GM12874 (cell line): ENCODE data around the gene POLA2.
A peak's percentile ranks its signal among the peaks of the same experiment; 100 is the strongest.

Experiments used
- TF ChIP-seq, protein P1 (sequence below): IDR thresholded peaks from 2 replicates; pipeline ENCODE4 v1.5.1; 2011; ENCODE audit warnings: low read depth, mild to moderate bottlenecking, control low read depth, low read length, moderate library complexity; ENCODE audit not compliant: insufficient read depth

Gene POLA2

DNA sequence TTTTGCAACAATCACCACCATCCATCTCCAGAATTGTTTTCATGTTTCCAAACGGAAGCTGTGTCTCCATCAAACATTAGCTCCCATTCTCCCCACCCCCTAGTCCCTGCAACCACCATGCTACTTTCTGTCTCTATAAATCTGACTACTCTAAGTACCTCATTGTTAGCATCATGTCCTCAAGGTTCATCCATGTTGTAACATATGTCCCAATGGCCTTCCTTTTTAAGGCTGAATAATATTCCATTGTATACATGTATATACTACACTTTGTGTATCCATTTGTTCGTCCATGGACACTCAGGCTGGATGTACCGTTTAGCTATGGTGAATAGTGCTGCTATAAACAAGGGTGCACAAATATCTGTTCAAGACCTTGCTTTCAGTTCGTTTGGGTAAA, 63.7 kb downstream of the POLA2 start:
- TF ChIP-seq, protein P1, sequence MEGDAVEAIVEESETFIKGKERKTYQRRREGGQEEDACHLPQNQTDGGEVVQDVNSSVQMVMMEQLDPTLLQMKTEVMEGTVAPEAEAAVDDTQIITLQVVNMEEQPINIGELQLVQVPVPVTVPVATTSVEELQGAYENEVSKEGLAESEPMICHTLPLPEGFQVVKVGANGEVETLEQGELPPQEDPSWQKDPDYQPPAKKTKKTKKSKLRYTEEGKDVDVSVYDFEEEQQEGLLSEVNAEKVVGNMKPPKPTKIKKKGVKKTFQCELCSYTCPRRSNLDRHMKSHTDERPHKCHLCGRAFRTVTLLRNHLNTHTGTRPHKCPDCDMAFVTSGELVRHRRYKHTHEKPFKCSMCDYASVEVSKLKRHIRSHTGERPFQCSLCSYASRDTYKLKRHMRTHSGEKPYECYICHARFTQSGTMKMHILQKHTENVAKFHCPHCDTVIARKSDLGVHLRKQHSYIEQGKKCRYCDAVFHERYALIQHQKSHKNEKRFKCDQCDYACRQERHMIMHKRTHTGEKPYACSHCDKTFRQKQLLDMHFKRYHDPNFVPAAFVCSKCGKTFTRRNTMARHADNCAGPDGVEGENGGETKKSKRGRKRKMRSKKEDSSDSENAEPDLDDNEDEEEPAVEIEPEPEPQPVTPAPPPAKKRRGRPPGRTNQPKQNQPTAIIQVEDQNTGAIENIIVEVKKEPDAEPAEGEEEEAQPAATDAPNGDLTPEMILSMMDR, result no peak

DNA sequence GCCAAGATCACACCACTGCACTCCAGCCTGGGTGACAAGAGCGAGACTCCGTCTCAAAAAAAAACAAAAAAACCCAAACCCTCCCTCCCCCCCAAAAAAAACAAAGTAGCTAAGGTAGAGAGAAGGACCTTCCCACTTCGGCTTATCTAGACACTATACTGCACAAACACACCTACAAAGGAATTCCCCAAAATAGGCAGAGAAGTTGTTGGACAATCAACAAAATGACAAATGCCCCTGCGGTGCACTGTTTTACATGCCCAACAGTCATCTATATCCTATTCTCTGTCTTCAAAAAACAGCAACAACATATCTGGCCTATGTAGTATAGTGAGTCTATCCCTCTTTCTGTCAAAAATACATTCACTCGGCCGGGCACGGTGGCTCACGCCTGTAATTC, 65.3 kb downstream of the POLA2 start:
- TF ChIP-seq, protein P1, result no peak

DNA sequence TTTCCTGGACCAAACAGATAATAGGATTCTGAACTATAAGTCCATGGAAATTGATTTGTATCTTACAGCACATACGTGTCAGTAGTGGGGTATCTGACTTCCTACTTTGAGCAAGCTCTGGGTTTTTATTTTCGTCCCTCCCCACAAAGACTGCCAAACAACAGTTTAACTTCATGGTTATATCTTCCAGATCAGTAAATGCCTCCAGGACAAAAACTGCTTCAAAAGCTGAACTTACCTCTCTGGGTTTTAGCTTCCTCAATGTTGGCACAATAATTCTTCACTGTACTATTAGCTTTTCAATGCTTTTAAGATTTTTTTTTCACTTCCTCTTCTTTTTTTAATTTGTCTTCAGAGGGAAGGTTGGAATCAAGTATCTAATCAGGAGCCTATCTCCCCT, 67.7 kb downstream of the POLA2 start:
- TF ChIP-seq, protein P1, result no peak

DNA sequence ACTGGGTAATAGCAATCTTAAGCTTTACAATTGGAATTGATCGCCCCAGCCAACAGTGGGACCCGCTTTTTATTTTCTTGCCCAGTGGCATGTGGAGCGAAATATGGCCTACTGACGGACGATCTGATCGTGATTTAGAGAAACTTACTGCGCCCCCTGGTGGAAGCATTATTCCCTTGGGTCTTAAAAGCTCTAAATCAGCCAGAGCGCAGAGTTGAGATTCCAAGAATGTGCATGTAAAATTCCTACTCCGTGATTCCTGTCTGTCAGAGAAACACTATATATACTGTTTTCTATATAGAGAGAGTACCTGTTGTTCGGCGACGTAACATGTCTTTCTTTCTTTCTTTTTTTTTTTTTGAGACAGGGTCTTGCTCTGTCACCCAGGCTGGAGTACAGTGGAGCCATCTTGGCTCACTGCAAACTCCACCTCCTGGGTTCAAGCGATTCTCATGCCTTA, 68.2 kb downstream of the POLA2 start:
- TF ChIP-seq, protein P1, result peak; percentile 65

DNA sequence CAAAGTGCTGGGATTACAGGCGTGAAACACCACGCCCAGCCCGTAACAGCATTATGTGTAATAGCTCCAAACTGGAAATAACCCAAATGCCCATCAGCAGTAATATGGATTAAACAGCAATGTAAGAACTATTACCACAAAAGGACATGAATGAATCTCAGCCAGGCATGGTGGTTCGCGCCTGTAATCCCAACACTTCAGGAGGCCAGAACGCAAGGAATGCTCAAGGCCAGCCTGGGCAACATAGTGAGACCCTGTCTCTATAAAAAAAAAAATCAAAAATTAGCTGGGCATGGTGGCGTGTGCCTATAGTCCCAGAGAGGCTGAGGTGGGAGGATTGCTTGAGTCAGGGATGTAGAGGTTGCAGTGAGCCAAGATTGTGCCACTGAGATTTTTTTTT, 68.8 kb downstream of the POLA2 start:
- TF ChIP-seq, protein P1, result no peak

DNA sequence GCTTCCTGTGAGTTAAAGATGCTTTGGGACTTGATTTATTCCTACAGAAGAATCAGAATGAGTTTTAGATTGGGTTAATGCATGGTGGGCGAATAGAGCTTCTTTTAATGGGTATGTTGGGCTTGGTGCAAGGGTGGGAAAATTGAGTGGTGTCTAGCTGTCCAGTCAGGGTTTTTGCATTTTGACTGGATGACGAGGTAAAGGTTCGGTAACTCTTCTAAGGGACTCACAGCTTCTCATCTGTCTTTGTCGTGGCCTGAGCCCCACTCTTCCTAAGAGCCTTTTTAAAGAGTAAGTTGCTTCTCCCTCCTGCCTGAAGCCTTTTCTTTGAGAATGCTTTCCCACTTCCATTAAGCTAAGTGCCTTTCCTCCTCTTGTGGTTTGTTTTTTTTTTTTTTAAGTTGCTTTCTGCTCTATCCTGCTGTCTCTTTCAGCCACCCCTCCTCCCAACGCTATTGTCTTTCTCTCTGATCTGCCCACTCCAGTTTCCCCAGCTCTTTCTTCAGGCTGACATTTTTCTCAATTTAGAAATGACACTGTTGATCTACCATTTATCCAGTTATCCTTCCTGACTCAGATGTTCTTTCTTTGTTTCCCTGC, 73.0 kb downstream of the POLA2 start:
- TF ChIP-seq, protein P1, result no peak

DNA sequence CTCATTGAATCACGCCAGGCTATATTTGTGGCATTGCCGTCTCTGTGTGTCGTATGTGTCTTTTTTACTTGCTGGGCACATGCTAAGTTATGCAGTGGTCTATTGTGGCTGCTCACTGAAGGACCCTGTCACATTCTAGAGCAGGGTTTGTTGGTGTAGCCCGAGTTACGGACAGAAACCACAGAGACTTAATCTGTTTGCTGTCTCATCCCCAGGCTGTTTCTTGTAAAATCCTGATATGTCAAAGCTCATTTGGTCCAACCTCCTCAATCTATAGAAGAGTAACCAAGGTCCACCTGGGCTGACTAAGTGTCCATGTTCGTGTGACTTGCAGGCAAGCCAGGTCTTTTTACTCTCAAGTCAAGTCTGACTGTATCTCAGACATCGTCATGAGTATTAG, 76.9 kb downstream of the POLA2 start:
- TF ChIP-seq, protein P1, result no peak
